ENCODE measurements around the gene CLIP2.
"Not testable (repeated sequence)": the region's sequence is repeated elsewhere in the genome, so short reads cannot be mapped to it uniquely, and the experiment has no call there.

CLIP2 gene

GRCh38 chr7:74337926-74338325 lies 48.7 kb downstream of the CLIP2 start:
- no peak for TF ChIP-seq CTCF (IDR thresholded peaks at IDR 0.05; ENCODE audit: control insufficient read depth, extremely low read depth, insufficient read depth)
- no peak overlapping the region for H3K4me3 ChIP-seq (ENCODE audit: low read depth, low read length)
- DNase-seq (ENCODE audit: low read depth), result no peak

- TF ChIP-seq CTCF (IDR thresholded peaks at IDR 0.05; ENCODE audit: control insufficient read depth, extremely low read depth, insufficient read depth), result no peak
- no peak overlapping the region for H3K4me3 ChIP-seq (ENCODE audit: low read depth, low read length)
- no peak for DNase-seq (ENCODE audit: low read depth)
Measured at GRCh38 chr7:74338366-74339108, 49.3 kb downstream of the CLIP2 start.

- DNase-seq (ENCODE audit: low read depth); H3K4me3 ChIP-seq (ENCODE audit: low read depth, low read length): not testable (repeated sequence)
Measured at GRCh38 chr7:74339648-74340047, 50.4 kb downstream of the CLIP2 start.

- no peak for DNase-seq (ENCODE audit: low read depth)
- TF ChIP-seq CTCF (IDR thresholded peaks at IDR 0.05; ENCODE audit: control insufficient read depth, extremely low read depth, insufficient read depth), result no peak
- no peak overlapping the region for H3K4me3 ChIP-seq (ENCODE audit: low read depth, low read length)
Measured at GRCh38 chr7:74343281-74344131, 54.3 kb downstream of the CLIP2 start.

GRCh38 chr7:74344132-74344496 lies 54.9 kb downstream of the CLIP2 start:
- TF ChIP-seq CTCF (IDR thresholded peaks at IDR 0.05; ENCODE audit: control insufficient read depth, extremely low read depth, insufficient read depth), result no peak
- no peak for DNase-seq (ENCODE audit: low read depth)
- H3K4me3 ChIP-seq (ENCODE audit: low read depth, low read length), result no peak overlapping the region

GRCh38 chr7:74344786-74345185 lies 55.6 kb downstream of the CLIP2 start:
- H3K4me3 ChIP-seq (ENCODE audit: low read depth, low read length), result no peak overlapping the region
- TF ChIP-seq CTCF (IDR thresholded peaks at IDR 0.05; ENCODE audit: control insufficient read depth, extremely low read depth, insufficient read depth), result no peak
- no peak for DNase-seq (ENCODE audit: low read depth)

GRCh38 chr7:74345970-74346369 lies 56.8 kb downstream of the CLIP2 start:
- no peak for DNase-seq (ENCODE audit: low read depth)
- TF ChIP-seq CTCF (IDR thresholded peaks at IDR 0.05; ENCODE audit: control insufficient read depth, extremely low read depth, insufficient read depth), result no peak
- H3K4me3 ChIP-seq (ENCODE audit: low read depth, low read length), result no peak overlapping the region
